ENCODE results near the gene DPH6.
"Not testable (repeated sequence)": the region's sequence is repeated elsewhere in the genome, so short reads cannot be mapped to it uniquely, and the experiment has no call there.

Gene DPH6, protein sequence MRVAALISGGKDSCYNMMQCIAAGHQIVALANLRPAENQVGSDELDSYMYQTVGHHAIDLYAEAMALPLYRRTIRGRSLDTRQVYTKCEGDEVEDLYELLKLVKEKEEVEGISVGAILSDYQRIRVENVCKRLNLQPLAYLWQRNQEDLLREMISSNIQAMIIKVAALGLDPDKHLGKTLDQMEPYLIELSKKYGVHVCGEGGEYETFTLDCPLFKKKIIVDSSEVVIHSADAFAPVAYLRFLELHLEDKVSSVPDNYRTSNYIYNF

GRCh38 chr15:35545824-35546510 is at the start of gene DPH6:
Gene DPH6, minus strand, starts transcription at chr15:35546165. Its CDS starts 24 bp downstream, at chr15:35546141.
- DNase-seq, result peak; percentile 68 to 76

DNA sequence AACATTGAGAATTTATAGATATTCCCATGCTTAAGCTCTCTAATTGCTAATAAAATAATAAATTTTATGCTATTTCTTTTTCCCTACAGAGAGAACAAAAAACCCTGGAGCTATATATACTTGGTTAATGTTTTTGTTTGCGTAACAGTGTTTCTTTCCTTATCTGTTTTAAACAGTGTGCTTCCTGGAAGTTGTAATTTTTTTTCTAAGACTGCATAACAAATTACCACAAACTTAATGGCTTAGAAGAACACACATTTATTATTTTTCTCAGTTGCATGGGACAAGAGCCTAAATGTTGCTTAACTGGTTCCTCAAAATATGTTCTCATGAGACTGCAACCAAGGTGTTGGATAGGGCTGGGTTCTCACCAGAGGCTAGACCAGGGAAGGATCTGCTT is 49.7 kb upstream of the DPH6 start:
- DNase-seq, result no peak

GRCh38 chr15:35591987-35592386 is 46.0 kb upstream of the DPH6 start:
- DNase-seq, result not testable (repeated sequence)

DNA sequence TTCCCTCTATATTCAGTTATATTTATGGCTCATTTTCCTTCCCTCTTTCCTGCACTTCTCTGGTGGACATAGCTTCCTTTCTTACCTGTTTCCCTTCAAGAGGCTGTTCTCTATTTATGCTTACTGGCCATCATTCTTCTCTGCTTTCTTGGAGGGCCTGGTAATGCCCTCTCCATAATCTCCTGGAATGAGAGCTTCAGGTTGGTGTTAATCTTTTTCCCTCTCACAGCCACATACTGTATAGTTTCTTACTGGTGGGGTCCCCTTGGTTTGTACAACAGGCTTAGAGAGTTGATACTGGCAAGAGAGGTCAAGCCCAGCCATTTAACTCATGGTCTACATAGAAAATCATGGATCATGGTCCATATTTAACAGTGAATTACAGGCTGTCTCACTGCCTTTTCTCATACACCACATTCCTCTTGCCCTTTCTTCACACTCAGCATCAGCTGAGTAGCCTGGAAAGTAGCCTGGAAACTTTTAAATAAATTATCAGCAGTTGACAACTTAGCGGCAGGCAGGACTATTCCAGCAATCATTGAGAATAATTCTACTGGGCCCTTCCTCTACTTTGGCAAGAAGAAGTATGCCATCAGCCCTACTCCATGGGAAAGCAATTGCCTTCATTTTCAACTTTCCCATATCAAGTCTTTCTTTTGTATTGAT is 38.0 kb upstream of the DPH6 start:
- no peak for DNase-seq

DNA sequence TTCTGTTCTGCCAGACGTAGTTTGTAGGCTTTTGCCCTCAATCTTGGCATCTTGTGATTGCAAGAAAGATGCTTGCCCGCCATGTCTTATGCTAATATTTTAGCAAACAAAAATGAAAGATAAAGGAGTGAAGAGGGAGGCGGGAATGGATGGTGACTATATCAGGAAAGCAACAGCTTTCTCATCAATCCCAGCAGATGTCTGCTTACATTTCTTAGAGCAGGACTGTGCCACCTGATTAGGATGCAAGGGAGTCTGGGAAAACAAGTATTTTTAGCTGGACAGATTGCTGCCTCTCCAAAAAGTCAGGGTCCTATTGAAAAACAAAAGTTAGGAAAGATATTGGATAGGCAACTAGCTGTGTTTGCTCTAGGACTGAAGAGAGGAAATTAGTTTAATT is 34.6 kb upstream of the DPH6 start:
- no peak for DNase-seq

DNA sequence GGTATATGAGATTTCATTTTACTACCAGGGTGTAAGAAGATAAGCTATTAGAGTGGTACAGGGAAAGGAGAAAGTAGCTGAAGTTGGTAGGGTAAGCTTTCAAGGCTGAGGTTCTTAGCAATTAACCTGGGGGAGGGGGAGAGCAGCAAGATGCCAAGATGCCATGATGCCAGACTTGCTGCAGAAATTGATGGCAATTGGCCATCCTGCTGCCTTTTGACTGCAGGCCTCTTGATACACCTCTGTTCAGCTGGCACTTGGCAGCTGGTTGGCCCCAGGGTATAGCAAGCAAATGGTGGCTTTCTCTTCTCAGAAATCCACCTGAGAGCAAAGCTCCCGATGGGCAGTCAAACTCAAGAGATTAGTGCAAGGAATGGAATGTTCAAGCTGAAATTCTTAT is 21.4 kb upstream of the DPH6 start:
- no peak for DNase-seq

DNA sequence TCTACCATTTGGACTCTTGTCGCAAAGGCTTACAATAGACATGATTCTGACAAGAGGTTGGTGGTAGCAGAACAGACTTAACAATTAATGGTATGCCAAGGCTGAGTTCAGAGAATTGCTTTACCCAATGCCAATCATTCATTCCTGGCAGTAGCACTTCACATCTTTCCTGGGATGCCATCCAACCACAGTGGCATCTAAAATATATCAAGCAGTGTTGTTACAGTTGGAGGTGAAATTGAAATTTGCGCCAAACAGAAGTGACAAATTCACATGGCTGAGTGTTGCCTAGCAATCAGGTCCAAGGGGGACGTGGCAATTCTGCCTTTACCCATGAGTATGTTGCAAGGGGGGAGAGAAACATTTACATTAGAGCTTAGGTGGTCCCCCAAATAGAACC is 21.0 kb upstream of the DPH6 start:
- no peak for DNase-seq

DNA sequence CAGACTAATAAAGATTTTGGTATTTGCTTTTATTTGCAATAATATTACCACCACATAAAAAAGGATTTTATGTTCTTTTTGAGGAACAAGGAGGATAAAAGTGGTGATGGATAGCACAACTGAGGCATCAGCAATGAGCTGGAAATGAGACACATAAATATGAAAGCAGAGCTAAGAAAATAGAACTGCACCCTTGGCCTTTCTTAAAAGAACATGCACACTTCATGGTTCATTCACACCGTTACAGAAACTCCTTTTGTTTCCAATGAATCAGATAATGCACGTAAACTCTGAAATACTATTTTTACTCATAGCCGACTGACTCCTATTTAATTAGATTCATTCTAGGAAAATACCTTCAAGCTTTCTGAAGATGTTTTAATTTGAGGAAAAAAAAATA is 19.9 kb upstream of the DPH6 start:
- no peak for DNase-seq

DNA sequence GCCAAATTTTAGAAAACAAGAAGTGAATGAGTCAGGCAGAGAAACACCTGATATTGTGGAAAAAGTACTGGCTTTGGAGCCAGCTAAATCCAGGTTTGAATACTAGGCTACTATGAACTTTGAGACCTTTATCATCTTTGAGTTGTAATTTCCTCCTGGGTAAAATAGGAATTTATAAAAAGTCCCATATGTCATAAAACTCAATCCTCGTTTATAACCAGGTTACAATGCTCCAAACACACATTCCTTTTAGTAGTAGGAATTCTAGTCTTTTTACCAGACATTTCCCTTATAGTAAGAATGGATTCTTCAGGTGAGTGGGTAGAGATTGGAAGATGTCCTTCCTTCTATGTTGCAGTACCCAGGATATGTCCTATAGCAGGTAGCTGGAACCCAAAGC is 16.7 kb upstream of the DPH6 start:
- DNase-seq, result no peak

GRCh38 chr15:35561308-35561707 is 15.3 kb upstream of the DPH6 start:
- no peak for DNase-seq

DNA sequence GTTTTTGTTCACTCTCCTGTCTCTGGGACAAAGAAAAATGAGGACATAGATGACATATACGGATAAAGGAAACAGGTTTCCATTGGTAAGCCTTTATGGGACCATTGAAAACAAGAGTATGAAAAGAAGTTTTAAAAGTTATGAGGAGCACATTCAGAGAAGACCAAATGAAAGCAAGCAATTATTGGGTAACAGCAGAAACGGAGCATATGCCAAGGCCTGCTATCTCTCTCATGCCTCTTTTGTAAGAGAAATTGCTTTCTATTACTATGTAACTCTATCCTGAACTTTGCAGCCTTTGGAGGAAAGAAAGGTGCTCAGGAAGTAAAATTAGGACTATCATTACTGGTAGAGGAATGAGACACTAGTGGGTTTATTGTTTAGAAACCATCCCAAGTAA is 14.9 kb upstream of the DPH6 start:
- no peak for DNase-seq

- DNase-seq, result no peak
Observed at GRCh38 chr15:35560258-35560657, 14.3 kb upstream of the DPH6 start.

GRCh38 chr15:35559683-35560082 is 13.7 kb upstream of the DPH6 start:
- DNase-seq, result no peak

DNA sequence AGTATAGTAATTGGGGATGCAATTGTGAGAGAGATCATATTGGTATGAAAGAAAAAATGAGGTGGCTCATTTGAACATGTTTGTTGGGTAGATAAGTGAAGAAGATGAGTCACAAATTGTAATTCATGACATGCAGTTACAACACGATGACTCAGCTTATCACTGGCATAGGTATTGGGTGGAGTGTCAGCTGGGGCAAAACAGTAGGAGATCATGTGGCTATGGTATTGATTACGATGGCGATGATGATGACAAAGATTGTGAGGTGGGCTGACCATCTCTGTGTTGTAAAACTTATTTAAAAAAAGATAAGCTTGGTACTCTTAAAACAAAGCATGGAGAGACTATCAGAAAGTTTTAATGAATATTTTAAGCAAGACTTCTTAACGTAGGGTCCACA is 11.6 kb upstream of the DPH6 start:
- no peak for DNase-seq

DNA sequence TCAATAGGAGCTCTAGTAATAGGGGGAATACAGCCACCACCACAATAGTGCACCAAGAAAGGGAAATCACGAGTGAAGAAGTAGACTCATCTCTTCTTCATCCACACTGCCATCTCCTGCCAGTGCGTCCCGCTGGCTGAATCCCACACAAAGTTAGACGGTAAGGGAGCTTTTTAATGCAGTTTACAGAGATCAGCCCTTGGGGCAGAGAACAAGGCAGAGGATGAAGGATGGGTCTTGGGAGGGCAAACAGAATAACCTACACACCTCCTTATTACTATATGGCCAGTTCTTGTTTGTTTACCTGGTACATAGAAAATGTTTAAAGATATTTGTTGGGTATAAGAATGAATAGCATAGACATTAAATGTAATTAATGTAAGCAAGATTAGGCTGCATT is 11.0 kb upstream of the DPH6 start:
- DNase-seq, result no peak

DNA sequence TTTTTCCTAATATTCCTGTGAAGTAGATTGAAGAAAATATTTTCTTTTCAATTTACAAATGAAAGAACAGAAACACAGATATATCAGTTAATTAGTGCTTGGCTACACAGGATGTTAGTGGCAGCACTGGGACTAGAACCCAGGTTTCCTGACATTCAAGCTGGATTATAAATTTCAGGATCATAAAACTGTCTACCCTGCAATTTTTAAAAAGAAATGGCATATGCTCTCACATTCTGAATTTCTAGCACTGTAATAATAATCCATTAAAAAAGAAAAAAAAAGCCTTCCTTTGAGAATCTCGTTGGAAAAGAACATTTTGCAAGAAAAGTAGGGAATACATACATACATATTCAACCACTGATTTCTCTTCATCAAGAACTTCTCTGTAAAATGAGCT is 9.3 kb upstream of the DPH6 start:
- no peak for DNase-seq

- DNase-seq, result no peak
Observed at GRCh38 chr15:35550957-35551356, 5.0 kb upstream of the DPH6 start.

DNA sequence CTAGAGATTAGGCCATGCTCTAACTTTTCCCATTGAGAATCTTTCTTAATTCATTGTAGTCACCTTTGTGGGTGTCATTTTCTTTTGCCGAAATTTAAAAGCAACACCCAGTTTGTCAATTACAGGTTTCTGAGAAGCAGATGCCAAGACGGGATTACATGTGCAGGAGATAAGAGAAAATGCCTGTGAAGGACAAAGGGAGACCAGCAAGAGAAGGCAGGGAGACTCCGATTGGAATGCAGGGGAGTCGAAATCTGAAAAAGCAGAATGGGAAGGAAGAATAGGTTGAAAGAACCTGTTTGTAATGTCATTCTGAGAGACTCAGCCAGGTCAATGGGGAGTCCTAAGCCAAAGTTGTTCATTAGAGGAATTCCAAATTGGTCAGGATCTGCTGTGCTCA is 3.6 kb upstream of the DPH6 start:
- no peak for DNase-seq

DNA sequence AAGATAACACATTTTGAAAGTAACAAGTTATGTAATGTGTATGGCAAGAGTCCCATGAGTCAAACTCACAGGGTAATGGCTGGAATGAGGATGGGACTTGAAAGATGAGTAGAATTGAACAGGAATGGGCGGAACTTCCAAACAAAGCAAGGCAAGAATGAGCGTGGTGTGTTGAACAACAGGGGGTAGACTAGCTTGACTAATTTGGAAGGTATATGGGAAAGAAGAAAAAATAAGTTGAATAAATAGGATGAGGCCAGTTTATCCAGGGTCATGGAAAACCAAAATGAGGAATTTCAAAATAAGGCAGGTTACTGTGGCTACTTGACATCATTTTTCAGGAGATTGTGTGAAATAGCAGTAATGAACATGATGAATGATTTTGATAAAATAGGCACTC is 2.5 kb upstream of the DPH6 start:
- DNase-seq, result no peak

DNA sequence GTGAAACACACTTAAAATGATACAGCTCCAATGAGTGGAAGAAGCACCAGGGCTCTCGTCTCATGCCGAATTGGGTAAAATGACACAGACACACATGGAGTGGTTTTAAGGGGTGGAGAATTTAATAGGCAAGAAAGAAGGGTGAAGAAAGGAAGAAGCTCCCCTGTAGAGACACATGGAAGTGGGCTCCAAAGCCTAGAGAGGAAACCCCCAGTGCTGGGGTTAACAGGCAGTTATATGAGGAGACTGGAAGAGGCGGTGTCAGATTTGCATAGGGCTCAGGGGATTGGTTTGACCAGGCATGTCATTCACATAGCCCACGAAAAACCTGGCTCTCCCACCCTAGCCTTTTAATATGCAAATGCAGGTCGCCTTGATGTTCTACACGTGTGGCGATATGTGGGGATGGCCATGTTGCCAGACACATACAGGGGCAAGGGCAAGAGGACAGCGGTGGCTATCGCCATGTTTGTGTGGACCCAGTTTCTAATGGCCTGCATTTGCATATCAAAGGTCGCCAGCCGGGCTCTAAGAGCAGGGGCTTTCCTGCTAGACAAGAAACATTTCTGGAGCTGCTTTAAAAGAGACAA is 1.9 kb upstream of the DPH6 start:
- DNase-seq, result no peak

- no peak for DNase-seq
Observed at GRCh38 chr15:35546511-35547381, 781 bp upstream of the DPH6 start.

DNA sequence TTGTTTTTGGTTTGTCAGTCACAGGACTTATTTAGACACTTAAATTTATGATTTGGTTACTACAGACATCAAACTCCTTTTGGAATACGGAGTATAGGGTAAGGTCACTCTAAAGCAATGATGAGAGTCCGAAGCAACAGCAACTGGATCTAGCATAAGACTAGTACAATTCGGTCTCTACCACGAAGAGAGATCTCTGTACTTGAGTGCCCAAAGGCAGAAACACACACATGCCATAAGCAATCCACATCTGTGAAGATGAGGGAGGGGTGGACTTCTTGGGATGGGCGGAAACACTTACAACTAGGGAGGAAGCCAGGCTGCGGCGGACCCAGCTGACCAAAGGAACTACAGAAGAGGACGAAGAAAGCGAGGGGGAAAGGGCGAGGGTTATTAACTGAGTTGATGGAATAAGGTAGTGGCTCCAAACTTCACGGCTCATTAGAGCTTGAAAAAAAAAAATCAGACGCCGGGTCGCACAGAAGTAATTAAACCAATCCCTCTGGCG is 595 bp downstream of the DPH6 start:
- DNase-seq, result no peak

DNA sequence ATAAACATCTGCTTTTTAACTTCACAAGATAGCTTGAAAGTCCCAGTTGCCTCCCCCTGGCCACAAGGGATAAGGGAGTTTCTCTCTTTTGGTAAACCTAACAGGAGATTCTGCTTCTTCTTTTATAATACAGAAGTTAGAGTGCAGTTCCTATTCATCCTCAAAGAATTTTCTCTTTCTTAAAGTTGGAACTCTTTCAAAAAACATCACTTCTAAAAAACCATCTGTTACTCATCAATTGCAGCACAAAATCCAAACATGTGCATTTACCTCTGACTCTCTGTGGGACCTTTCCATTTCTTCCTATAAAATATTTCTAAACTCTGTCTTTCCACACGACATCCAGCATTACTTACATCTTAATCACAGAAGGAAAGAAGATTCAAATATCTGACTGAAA is 5.1 kb downstream of the DPH6 start:
- DNase-seq, result no peak
